Small intestine (tissue), 7 donors: ENCODE measurements around the gene NAIP. TPM values are rescaled to one million over a fixed set of nuclear protein-coding genes. Genes with fewer than 3 reads are reported as not detected.
"Not testable (repeated sequence)": the region's sequence is repeated elsewhere in the genome, so short reads cannot be mapped to it uniquely, and the experiment has no call there.

Experiments
- DNase-seq, 2 donors: peaks; one replicate each; pipeline versions ENCODE4 v3.0.0 to v3.0.0-alpha.2; 2013
- FAIRE-seq: peaks from 2 replicates; lab custom pipeline; 2012; peaks lifted over from hg19 to GRCh38; lab: Jason Lieb, UNC
- H3K27ac ChIP-seq, 3 donors: one replicate each; pipeline ENCODE4 v1.5.1; 2013; ENCODE audit warnings: low read length in 2 of 3, mild to moderate bottlenecking in 2 of 3, control low read depth in 1 of 3, inconsistent platforms in 1 of 3, low read depth in 1 of 3, moderate library complexity in 1 of 3
- H3K27me3 ChIP-seq, 3 donors: one replicate each; pipeline ENCODE4 v1.6.1; 2013; ENCODE audit warnings: low read length in 3 of 3, inconsistent platforms in 1 of 3; ENCODE audit not compliant: control insufficient read depth in 3 of 3, insufficient read depth in 3 of 3
- H3K36me3 ChIP-seq, 3 donors: one replicate each; pipeline ENCODE4 v1.6.1; 2013; ENCODE audit warnings: low read length in 3 of 3, inconsistent platforms in 1 of 3, low read depth in 1 of 3, mild to moderate bottlenecking in 1 of 3, moderate library complexity in 1 of 3; ENCODE audit not compliant: control insufficient read depth in 3 of 3, insufficient read depth in 2 of 3
- H3K4me1 ChIP-seq, 3 donors: one replicate each; pipeline ENCODE4 v1.6.1; 2013; ENCODE audit warnings: low read length in 2 of 3, inconsistent platforms in 1 of 3, low read depth in 1 of 3, mild to moderate bottlenecking in 1 of 3, moderate library complexity in 1 of 3; ENCODE audit not compliant: control insufficient read depth in 3 of 3, insufficient read depth in 2 of 3
- H3K4me3 ChIP-seq, 3 donors: one replicate each; pipeline ENCODE4 v1.5.1; 2013; ENCODE audit warnings: low read length in 3 of 3, control low read depth in 1 of 3, inconsistent platforms in 1 of 3, low read depth in 1 of 3, mild to moderate bottlenecking in 1 of 3, moderate library complexity in 1 of 3
- H3K9me3 ChIP-seq, 2 donors: one replicate each; pipeline ENCODE4 v1.6.1; 2013; ENCODE audit warnings: low read depth in 1 of 2, low read length in 1 of 2; ENCODE audit not compliant: control insufficient read depth in 2 of 2, insufficient read depth in 1 of 2
- WGBS, 3 donors: extraction: QIAGEN DNeasy Blood & Tissue Kit; methylation state at CpG; one replicate each; pipeline ENCODE4 v1.1.7; 2013; 5-methylcytosine and 5-hydroxymethylcytosine counted together
- polyA plus RNA-seq, 4 donors: library from polyadenylated mRNA; stranded (reverse) in 3 of 4; unstranded in 1 of 4; fragments of 200-250 nt in 3 of 4; fragments of 120-200 nt in 1 of 4; gene quantifications; one replicate each; pipeline versions ENCODE4 v1.2.1 to v1.2.3, GENCODE V29; 2013
- donor health status: healthy with polysubstance abuse.
- donor health status: control.
- donor health status: control.
- donor health status: Bipolar disorder and iron deficiency.
- donor health status: healthy.

NAIP gene
- polyA plus RNA-seq, 4 donors = 1.1 to 37.9 (median 3.8) TPM

DNA sequence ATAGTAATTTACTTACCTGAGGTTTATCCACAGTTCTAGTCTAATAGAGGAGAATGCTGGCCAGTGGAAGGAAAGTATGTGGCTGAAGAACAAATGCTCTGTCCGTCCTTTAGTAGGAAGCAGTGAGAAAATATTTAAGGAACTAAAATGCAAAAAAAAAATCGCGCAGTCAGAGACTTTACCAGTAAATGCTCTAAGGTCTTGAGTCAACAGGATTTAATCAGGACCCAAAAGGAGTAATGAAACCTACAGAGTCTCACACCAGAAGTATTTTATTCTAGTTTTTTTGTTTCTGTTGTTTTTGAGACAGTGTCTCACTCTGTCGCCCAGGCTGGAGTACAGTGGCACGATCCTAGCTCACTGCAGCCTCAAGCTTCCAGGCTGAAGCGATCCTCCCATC, 4.5 kb downstream of the NAIP start:
- H3K27me3 ChIP-seq, FAIRE-seq: not testable (repeated sequence)
- no CpG with 5 or more reads among the region's 6 CpGs for WGBS, 3 donors

DNA sequence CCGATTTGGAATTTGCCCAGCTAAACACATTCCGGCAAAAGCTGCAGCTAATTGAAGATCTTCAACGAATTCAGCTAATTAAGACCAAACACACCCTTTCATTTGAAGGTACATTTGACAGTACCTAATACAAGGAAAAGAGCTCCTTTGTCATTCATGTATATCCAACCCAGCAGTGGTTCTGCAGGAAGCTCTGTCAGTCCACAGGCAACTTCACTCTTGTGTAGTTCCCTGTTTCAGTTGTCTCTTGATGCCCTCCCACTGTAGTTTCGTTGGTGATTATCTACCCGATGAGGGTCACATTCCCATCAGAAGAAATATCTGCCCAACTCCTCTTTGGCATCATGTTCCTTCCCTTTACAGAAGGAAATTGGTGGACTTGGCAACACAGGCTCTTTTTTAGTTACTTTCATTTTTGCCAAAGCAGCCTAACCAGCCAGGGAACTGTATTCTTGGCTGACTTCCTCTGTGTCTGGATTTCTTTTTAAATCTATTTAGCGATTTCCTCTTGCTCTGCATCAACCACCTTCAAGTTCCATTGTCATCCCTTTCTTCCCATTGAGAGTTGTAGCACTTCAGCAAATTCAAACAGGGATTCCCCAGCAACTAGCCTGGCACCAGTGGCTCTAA, 6.6 kb downstream of the NAIP start:
- not testable (repeated sequence) for H3K4me3 ChIP-seq, H3K27ac ChIP-seq, FAIRE-seq, H3K27me3 ChIP-seq, H3K4me1 ChIP-seq, DNase-seq, H3K9me3 ChIP-seq, H3K36me3 ChIP-seq
- no CpG with 5 or more reads among the region's 6 CpGs for WGBS, 3 donors

More for the DNA sequence above, 4.5 kb downstream of the NAIP start:
- not testable (repeated sequence) for H3K27ac ChIP-seq, H3K36me3 ChIP-seq, DNase-seq, H3K4me3 ChIP-seq, H3K9me3 ChIP-seq, H3K4me1 ChIP-seq

DNA sequence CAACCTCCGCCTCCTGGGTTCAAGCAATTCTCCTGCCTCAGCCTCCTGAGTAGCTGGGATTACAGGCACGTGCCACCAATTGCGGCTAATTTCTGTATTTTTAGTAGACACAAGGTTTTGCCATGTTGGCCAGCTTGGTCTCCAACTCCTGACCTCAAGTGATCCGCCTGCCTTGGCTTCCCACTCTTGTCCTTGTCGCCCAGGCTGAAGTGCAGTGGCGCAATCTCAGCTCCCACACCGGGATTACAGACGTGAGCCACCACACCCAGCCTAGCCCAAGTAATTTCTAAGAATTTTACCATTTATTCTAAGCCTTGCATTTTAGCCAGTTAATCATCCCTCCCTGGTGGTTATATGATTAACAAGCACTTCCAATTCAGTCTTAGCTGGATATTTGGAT, 11.0 kb downstream of the NAIP start:
- H3K27ac ChIP-seq = no peak overlapping the region
- no peak for FAIRE-seq
- 81 to 86% (median 84%) methylated on average over 8 of the region's 8 CpGs for WGBS, 3 donors
- H3K36me3 ChIP-seq = no peaks in the 10 kb centered on the region
- H3K27me3 ChIP-seq = no peaks in the 10 kb centered on the region
- no peaks in the 10 kb centered on the region for H3K9me3 ChIP-seq
- H3K4me3 ChIP-seq = no peak overlapping the region
- DNase-seq = no peak
- no peaks in the 10 kb centered on the region for H3K4me1 ChIP-seq

DNA sequence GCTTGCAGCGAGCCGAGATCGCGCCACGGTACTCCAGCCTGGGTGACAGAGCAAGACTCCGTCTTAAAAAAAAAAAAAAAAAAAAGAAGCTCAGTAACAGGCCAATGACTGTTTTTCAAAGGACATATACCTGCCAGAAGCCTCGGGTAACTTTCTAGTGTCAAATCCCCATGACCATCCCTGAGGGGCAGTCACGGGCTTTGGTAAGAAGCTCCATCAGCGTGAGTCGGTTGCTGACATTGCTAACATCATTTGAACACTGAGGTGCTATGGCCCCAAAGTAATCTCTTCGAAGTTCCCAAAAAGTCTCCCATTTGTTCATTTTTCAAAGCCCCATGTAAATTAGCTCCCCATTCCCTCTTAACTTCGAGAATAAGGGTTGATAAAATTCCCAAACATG, 11.6 kb downstream of the NAIP start:
- DNase-seq (peak in 1 of 2 donors; percentile 0), FAIRE-seq (no peak)
- no peaks in the 10 kb centered on the region for H3K27me3 ChIP-seq
- no peak overlapping the region for H3K27ac ChIP-seq
- H3K36me3 ChIP-seq = no peaks in the 10 kb centered on the region
- no peaks in the 10 kb centered on the region for H3K9me3 ChIP-seq
- no peak overlapping the region for H3K4me3 ChIP-seq
- 80 to 87% (median 83%) methylated on average over 12 of the region's 12 CpGs for WGBS, 3 donors
- no peaks in the 10 kb centered on the region for H3K4me1 ChIP-seq

DNA sequence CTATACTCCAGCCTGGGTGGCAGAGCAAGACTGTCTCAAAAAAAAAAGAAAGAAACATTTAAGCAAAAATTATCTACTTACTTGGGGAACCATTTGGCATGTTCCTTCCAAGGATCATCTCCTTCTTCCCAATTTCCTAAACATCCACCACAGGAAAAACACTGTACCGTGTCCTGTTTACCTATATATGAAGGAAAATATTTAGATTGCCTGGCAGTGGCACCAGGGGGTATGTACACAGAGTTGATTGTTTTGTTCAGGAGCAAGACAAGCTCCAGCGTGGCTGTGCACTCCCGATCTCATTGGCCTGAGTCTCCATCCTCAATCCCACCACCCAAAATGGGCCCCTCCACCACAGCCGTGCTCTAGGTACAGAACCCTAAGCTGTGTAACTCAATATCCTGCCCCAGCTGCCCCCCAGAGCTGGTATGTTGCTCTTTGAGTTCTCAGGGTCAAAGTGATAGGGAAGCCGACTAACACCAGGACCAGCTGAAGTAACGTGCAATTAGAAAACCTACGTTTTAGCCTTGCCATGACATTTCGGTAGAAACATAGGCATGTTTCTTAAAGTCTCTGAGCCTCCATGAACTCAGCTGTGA, 13.8 kb downstream of the NAIP start:
- H3K4me1 ChIP-seq = no peaks in the 10 kb centered on the region
- H3K4me3 ChIP-seq = no peak overlapping the region
- H3K27ac ChIP-seq = no peak overlapping the region
- no peak for FAIRE-seq
- H3K9me3 ChIP-seq = no peaks in the 10 kb centered on the region
- no peaks in the 10 kb centered on the region for H3K36me3 ChIP-seq
- DNase-seq = no peak
- 76 to 87% (median 82%) methylated on average over 8 of the region's 8 CpGs for WGBS, 3 donors
- H3K27me3 ChIP-seq = no peaks in the 10 kb centered on the region

DNA sequence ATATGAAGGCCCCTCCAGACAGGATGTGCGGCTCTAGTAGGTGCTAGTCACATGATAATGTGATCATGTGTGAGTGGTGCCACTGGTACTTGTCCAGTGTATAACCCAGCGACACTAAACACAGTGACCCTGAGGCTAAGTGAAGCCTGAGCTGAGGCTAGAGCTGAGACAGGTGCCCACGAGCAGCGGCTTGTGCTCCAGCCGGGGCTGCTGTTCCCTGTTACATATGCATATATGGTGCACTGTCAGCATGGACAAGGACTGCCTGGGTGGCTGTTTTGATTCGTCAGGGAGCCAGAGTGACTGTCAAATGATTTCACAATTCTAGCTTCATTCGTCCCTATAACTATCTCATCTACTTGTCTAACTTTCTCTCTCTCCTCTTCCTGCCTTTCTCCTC, 18.2 kb downstream of the NAIP start:
- FAIRE-seq, H3K4me1 ChIP-seq, DNase-seq, H3K27ac ChIP-seq, H3K4me3 ChIP-seq, H3K36me3 ChIP-seq, H3K27me3 ChIP-seq, H3K9me3 ChIP-seq: not testable (repeated sequence)
- 75 to 80% methylated on average over 1 to 3 of the region's 7 CpGs; no CpG with 5 or more reads in 1 of the 3 donors for WGBS, 3 donors

DNA sequence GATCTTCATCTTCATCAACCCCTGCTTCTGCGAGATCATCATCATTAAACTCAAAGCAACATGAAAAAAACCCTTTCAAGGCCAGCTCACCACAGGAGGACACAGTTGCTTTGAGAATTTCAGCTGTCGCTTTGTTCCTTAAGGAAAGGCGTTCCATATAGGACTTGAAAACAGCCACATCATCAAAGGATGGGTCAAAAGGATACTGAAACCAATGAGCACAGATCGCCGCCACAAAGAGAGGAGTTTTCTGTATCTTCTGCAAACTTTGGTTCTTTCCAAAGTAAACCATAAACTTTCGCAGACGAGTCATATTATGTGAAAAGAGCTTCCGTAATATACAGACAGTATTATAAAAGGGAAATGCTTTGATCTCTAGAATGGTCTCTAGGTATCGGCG, 40.3 kb downstream of the NAIP start:
- H3K4me1 ChIP-seq, H3K9me3 ChIP-seq, DNase-seq, H3K4me3 ChIP-seq, H3K36me3 ChIP-seq, H3K27ac ChIP-seq, FAIRE-seq, H3K27me3 ChIP-seq: not testable (repeated sequence)
- no CpG with 5 or more reads among the region's 10 CpGs for WGBS, 3 donors

DNA sequence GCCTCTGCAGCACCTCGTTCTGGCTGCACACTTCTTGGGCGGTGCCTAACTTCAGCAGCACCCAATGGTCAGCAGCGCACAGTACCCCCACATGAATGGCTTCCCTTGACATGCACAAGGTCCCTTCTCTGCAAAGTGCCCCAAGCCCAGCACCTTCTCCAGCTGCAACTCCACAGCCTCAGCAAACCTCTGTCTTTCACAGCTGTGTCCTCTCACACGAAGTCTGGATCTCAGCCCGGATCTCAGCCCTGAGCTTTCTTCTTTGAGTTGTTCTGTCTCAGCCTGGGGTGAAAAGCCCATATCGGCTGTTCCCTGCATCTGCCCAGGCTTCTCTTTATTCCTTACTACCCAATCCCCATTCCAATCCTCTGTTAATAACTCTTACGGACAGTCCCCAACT, 57.9 kb downstream of the NAIP start:
- not testable (repeated sequence) for H3K9me3 ChIP-seq, H3K4me3 ChIP-seq, H3K27me3 ChIP-seq, H3K36me3 ChIP-seq, FAIRE-seq, DNase-seq, H3K4me1 ChIP-seq, H3K27ac ChIP-seq
- no CpG with 5 or more reads among the region's 7 CpGs for WGBS, 3 donors

DNA sequence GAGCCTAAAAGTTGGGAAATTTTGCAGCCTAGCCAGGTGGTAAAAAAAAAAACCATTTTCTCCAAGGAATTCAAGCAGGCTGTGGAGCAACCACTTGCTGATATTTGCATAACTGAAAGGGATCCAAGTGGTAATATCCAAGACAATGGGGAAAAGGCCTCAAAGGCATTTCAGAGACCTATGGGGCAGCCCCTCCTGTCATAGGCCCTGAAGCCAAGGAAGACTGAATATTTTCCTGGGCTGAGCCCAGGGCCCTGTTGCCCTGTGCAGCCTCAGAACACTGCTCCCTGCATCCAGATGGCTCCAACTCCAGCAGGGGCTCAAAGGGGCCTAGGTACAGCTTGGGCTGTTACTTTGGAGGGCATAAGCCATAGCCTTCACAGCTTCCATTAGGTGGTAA, 60.6 kb downstream of the NAIP start:
- not testable (repeated sequence) for DNase-seq, H3K27ac ChIP-seq, H3K4me3 ChIP-seq, H3K27me3 ChIP-seq, H3K9me3 ChIP-seq, H3K4me1 ChIP-seq, H3K36me3 ChIP-seq, FAIRE-seq
